Thyroid gland (tissue), 4 donors: ENCODE results near the gene SLC6A17. TPM values are rescaled to one million over a fixed set of nuclear protein-coding genes. Genes with fewer than 3 reads are reported as not detected.

ENCODE experiments used
- DNase-seq, 2 donors: peaks; one replicate each; pipeline ENCODE4 v3.0.0-alpha.2; 2019
- H3K27ac ChIP-seq, 3 donors: fragments of 200-600 bp; sonication (generic); 1 replicate in 2 of 3; 2 replicates in 1 of 3; pipeline ENCODE4 v1.5.1; 2016 to 2019; ENCODE audit warnings: mild to moderate bottlenecking in 1 of 3, moderate library complexity in 1 of 3
- H3K27me3 ChIP-seq: fragments of 200-600 bp; sonication (generic); one replicate; pipeline ENCODE4 v1.5.1; 2019
- H3K36me3 ChIP-seq, 2 donors: fragments of 200-600 bp; sonication (generic); one replicate each; pipeline ENCODE4 v1.5.1; 2016 to 2019
- H3K4me1 ChIP-seq, 2 donors: fragments of 200-600 bp; sonication (generic); one replicate each; pipeline ENCODE4 v1.5.1; 2017 to 2019
- H3K4me3 ChIP-seq, 3 donors: fragments of 200-600 bp; sonication (generic); replicated peaks in 1 of 3; 1 replicate in 2 of 3; 2 replicates in 1 of 3; pipeline ENCODE4 v1.5.1; 2016; ENCODE audit warnings: mild to moderate bottlenecking in 1 of 3
- H3K9me3 ChIP-seq: fragments of 200-600 bp; sonication (generic); one replicate; pipeline ENCODE4 v1.5.1; 2017
- CTCF ChIP-seq, 6 experiments: fragments of 200-600 bp in 3 of 6; fragments of 450-650 bp in 3 of 6; sonication (generic) in 3 of 6; IDR thresholded peaks; one replicate each; pipeline ENCODE4 v1.5.1; 2016 to 2019; ENCODE audit warnings: antibody characterized with exemption in 6 of 6, mild to moderate bottlenecking in 2 of 6, inconsistent platforms in 1 of 6, moderate library complexity in 1 of 6
- POLR2A ChIP-seq, 2 donors: fragments of 450-650 bp; IDR thresholded peaks; one replicate each; pipeline ENCODE4 v1.6.1; 2017; ENCODE audit warnings: antibody characterized with exemption in 2 of 2, mild to moderate bottlenecking in 2 of 2, moderate library complexity in 1 of 2
- whole genome bisulfite sequencing, 2 donors: methylation state at CpG; one replicate each; pipeline ENCODE4 v1.1.5; 2017; 5-methylcytosine and 5-hydroxymethylcytosine counted together
- intact Hi-C: fragments of 100-400 bp; cut with DNase I; formaldehyde crosslinking; loops from one replicate; pipeline ENCODE4 v1.15.1; 2023
- total RNA-seq, 4 donors: library from RNA; depleted of rRNA; stranded (reverse); fragments of >200 nt; gene quantifications; one replicate each; pipeline ENCODE4 v1.2.3, GENCODE V29; 2016

The SLC6A17 gene
- total RNA-seq, 4 donors from 2014 or later, result under 0.01 to 0.49 (median 0.18) TPM

GRCh38 chr1:110134050-110134595 is 16.2 kb upstream of the SLC6A17 start:
- no peak for TF ChIP-seq CTCF (IDR thresholded peaks at IDR 0.05)
- no peak for TF ChIP-seq POLR2A (IDR thresholded peaks at IDR 0.05)
- WGBS, 2 donors, result 65% methylated on average over 11 of the region's 11 CpGs
- H3K27me3 ChIP-seq, result peaks cover 5% of the 10 kb centered on the region
- no peaks in the 10 kb centered on the region for H3K4me1 ChIP-seq
- no peak for DNase-seq
- H3K36me3 ChIP-seq, result no peaks in the 10 kb centered on the region
- no peak overlapping the region for H3K4me3 ChIP-seq
- H3K9me3 ChIP-seq, result no peaks in the 10 kb centered on the region
- intact Hi-C loops, result no loop called here
- H3K27ac ChIP-seq, result no peak overlapping the region

GRCh38 chr1:110135246-110135645 is 15.0 kb upstream of the SLC6A17 start:
- peaks cover 4% of the 10 kb centered on the region for H3K27me3 ChIP-seq
- no peaks in the 10 kb centered on the region for H3K4me1 ChIP-seq
- no peaks in the 10 kb centered on the region for H3K36me3 ChIP-seq
- H3K4me3 ChIP-seq, result no peak overlapping the region
- DNase-seq, result no peak
- H3K27ac ChIP-seq, result no peak overlapping the region
- 40 to 44% methylated on average over 2 to 4 of the region's 4 CpGs for WGBS, 2 donors
- TF ChIP-seq CTCF (IDR thresholded peaks at IDR 0.05), result no peak
- TF ChIP-seq POLR2A (IDR thresholded peaks at IDR 0.05), result no peak
- intact Hi-C loops, result no loop called here
- no peaks in the 10 kb centered on the region for H3K9me3 ChIP-seq

- TF ChIP-seq CTCF (IDR thresholded peaks at IDR 0.05), result no peak
- no peak for TF ChIP-seq POLR2A (IDR thresholded peaks at IDR 0.05)
- no peaks in the 10 kb centered on the region for H3K36me3 ChIP-seq
- no peak overlapping the region for H3K4me3 ChIP-seq
- H3K4me1 ChIP-seq, result no peaks in the 10 kb centered on the region
- DNase-seq, result no peak
- WGBS, 2 donors, result 78 to 82% methylated on average over 10 of the region's 10 CpGs
- H3K27me3 ChIP-seq, result no peaks in the 10 kb centered on the region
- no peak overlapping the region for H3K27ac ChIP-seq
- intact Hi-C loops, result no loop called here
- no peaks in the 10 kb centered on the region for H3K9me3 ChIP-seq
These were observed 14.6 kb upstream of the SLC6A17 start for GRCh38 chr1:110135666-110136065.

- no peak overlapping the region for H3K4me3 ChIP-seq
- no peaks in the 10 kb centered on the region for H3K36me3 ChIP-seq
- no peaks in the 10 kb centered on the region for H3K4me1 ChIP-seq
- H3K27me3 ChIP-seq, result no peaks in the 10 kb centered on the region
- no peak overlapping the region for H3K27ac ChIP-seq
- 1 to 2% methylated on average over 7 of the region's 7 CpGs for WGBS, 2 donors
- DNase-seq, result no peak
- intact Hi-C loops, result no loop called here
- no peaks in the 10 kb centered on the region for H3K9me3 ChIP-seq
- no peak for TF ChIP-seq POLR2A (IDR thresholded peaks at IDR 0.05)
- no peak for TF ChIP-seq CTCF (IDR thresholded peaks at IDR 0.05)
These were observed 13.4 kb upstream of the SLC6A17 start for GRCh38 chr1:110136911-110137310.

GRCh38 chr1:110138956-110139355 is 11.3 kb upstream of the SLC6A17 start:
- Histone ChIP-seq H3K27me3 (peaks cover 3% of the 10 kb centered on the region), H3K4me3 (no peak overlapping the region), H3K4me1 (no peaks in the 10 kb centered on the region), H3K27ac (no peak overlapping the region), H3K9me3 (no peaks in the 10 kb centered on the region), H3K36me3 (no peaks in the 10 kb centered on the region)
- TF ChIP-seq POLR2A (IDR thresholded peaks at IDR 0.05), result no peak
- no peak for TF ChIP-seq CTCF (IDR thresholded peaks at IDR 0.05)
- intact Hi-C loops, result no loop called here
- DNase-seq, result no peak
- WGBS, 2 donors, result 73 to 80% methylated on average over 3 of the region's 3 CpGs
